ENCODE data around the gene ANTXRL.
"Not testable (repeated sequence)": the region's sequence is repeated elsewhere in the genome, so short reads cannot be mapped to it uniquely, and the experiment has no call there.

DNA sequence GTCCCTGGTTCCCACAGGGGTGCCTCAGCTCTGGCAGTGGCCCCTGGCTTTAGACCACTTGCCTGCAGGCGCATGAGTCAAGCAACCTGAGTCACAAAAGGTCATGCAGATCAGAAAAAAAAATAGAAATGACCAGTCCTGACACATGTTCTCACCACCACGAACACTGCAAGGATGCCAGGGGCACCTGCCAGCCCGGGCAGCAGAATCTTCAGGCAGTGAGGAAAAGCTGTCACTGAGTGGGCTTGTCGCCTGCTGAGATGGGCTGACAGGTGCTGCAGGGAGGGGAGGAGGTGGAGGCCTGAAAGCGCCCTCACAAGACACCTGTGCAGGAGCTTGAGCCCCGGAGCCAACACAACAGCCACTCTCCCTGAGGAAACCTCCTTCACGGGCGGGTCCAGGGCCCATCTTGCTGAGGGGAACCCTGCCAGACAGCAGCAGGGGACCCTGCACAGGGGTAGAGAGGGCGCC, 25.2 kb downstream of the ANTXRL start:
- TF ChIP-seq, protein P1, sequence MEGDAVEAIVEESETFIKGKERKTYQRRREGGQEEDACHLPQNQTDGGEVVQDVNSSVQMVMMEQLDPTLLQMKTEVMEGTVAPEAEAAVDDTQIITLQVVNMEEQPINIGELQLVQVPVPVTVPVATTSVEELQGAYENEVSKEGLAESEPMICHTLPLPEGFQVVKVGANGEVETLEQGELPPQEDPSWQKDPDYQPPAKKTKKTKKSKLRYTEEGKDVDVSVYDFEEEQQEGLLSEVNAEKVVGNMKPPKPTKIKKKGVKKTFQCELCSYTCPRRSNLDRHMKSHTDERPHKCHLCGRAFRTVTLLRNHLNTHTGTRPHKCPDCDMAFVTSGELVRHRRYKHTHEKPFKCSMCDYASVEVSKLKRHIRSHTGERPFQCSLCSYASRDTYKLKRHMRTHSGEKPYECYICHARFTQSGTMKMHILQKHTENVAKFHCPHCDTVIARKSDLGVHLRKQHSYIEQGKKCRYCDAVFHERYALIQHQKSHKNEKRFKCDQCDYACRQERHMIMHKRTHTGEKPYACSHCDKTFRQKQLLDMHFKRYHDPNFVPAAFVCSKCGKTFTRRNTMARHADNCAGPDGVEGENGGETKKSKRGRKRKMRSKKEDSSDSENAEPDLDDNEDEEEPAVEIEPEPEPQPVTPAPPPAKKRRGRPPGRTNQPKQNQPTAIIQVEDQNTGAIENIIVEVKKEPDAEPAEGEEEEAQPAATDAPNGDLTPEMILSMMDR (IDR thresholded peaks at IDR 0.05; ENCODE audit: insufficient read depth, low read length) = not testable (repeated sequence)
- TF ChIP-seq, protein P2, sequence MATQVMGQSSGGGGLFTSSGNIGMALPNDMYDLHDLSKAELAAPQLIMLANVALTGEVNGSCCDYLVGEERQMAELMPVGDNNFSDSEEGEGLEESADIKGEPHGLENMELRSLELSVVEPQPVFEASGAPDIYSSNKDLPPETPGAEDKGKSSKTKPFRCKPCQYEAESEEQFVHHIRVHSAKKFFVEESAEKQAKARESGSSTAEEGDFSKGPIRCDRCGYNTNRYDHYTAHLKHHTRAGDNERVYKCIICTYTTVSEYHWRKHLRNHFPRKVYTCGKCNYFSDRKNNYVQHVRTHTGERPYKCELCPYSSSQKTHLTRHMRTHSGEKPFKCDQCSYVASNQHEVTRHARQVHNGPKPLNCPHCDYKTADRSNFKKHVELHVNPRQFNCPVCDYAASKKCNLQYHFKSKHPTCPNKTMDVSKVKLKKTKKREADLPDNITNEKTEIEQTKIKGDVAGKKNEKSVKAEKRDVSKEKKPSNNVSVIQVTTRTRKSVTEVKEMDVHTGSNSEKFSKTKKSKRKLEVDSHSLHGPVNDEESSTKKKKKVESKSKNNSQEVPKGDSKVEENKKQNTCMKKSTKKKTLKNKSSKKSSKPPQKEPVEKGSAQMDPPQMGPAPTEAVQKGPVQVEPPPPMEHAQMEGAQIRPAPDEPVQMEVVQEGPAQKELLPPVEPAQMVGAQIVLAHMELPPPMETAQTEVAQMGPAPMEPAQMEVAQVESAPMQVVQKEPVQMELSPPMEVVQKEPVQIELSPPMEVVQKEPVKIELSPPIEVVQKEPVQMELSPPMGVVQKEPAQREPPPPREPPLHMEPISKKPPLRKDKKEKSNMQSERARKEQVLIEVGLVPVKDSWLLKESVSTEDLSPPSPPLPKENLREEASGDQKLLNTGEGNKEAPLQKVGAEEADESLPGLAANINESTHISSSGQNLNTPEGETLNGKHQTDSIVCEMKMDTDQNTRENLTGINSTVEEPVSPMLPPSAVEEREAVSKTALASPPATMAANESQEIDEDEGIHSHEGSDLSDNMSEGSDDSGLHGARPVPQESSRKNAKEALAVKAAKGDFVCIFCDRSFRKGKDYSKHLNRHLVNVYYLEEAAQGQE (IDR thresholded peaks at IDR 0.05; ENCODE audit: insufficient replicate concordance, low read depth) = not testable (repeated sequence)
- TF ChIP-seq POLR2AphosphoS5 (IDR thresholded peaks at IDR 0.05; ENCODE audit: low read depth) = not testable (repeated sequence)

Measured in HL-60 (cell line).